GM12874 (cell line): ENCODE measurements around the gene VWDE.

Experiments
- CTCF ChIP-seq: IDR thresholded peaks from 2 replicates; pipeline ENCODE4 v1.5.1; 2011; ENCODE audit warnings: low read depth, mild to moderate bottlenecking, control low read depth, low read length, moderate library complexity; ENCODE audit not compliant: insufficient read depth

Gene VWDE

GRCh38 chr7:12314199-12314598 is 89.5 kb downstream of the VWDE start:
- no peak for TF ChIP-seq CTCF

GRCh38 chr7:12305502-12305901 is 98.2 kb downstream of the VWDE start:
- no peak for TF ChIP-seq CTCF

- no peak for TF ChIP-seq CTCF
Measured at GRCh38 chr7:12303495-12303894, 100.2 kb downstream of the VWDE start.

GRCh38 chr7:12303062-12303461 is 100.6 kb downstream of the VWDE start:
- no peak for TF ChIP-seq CTCF

- no peak for TF ChIP-seq CTCF
Measured at GRCh38 chr7:12300415-12300814, 103.2 kb downstream of the VWDE start.

- no peak for TF ChIP-seq CTCF
Measured at GRCh38 chr7:12299367-12299766, 104.3 kb downstream of the VWDE start.

- no peak for TF ChIP-seq CTCF
Measured at GRCh38 chr7:12297283-12298108, 106.2 kb downstream of the VWDE start.
